SK-N-SH (cell line): ENCODE results near the gene GNAZ. TPM values are rescaled to one million over a fixed set of nuclear protein-coding genes. Genes with fewer than 3 reads are reported as not detected.
"Not testable (repeated sequence)": the region's sequence is repeated elsewhere in the genome, so short reads cannot be mapped to it uniquely, and the experiment has no call there.

ENCODE experiments used
- CTCF ChIA-PET: fragments of 300-600, 350-600 bp; formaldehyde crosslinking; extraction: SDS; loops from one replicate; lab custom pipeline; 2021; lab: Yijun Ruan, JAX
- POLR2A ChIA-PET: fragments of 350-600 bp; sonication (Branson Sonifier 250); formaldehyde crosslinking; extraction: SDS; loops from one replicate; lab custom pipeline; 2020; ENCODE audit warnings: antibody characterized with exemption, inconsistent platforms; lab: Yijun Ruan, JAX
- DNase-seq: peaks from one replicate; pipeline ENCODE4 v3.0.0; 2012
- H2AFZ ChIP-seq: fragments of 200-600 bp; sonication (generic); 2 replicates; pipeline ENCODE4 v1.8.1; 2016; ENCODE audit warnings: antibody characterized with exemption, mild to moderate bottlenecking, low read depth
- H3F3A ChIP-seq: fragments of 200-600 bp; sonication (generic); replicated peaks from 2 replicates; pipeline ENCODE3; 2016; ENCODE audit warnings: antibody characterized with exemption, mild to moderate bottlenecking; ENCODE audit not compliant: insufficient read depth
- H3K27ac ChIP-seq, 2 experiments: fragments of 200-500 bp in 1 of 2; fragments of 200-600 bp in 1 of 2; sonication (Bioruptor generic) in 1 of 2; sonication (generic), shearing (Covaris generic) in 1 of 2; 2 replicates each; pipeline versions ENCODE4 v1.5.1 to v1.6.1; 2014 to 2016; ENCODE audit warnings: low read depth in 2 of 2, inconsistent platforms in 1 of 2, low read length in 1 of 2, mild to moderate bottlenecking in 1 of 2, mixed read lengths in 1 of 2
- H3K27me3 ChIP-seq: fragments of 200-600 bp; sonication (generic), shearing (Covaris generic); 2 replicates; pipeline ENCODE4 v1.6.1; 2016; ENCODE audit warnings: mixed run types; ENCODE audit not compliant: insufficient read depth
- H3K36me3 ChIP-seq, 2 experiments: fragments of 200-500 bp in 1 of 2; fragments of 200-600 bp in 1 of 2; sonication (Bioruptor generic) in 1 of 2; sonication (generic) in 1 of 2; replicated peaks in 1 of 2; 2 replicates each; pipeline versions ENCODE3 to v1.5.1; 2014 to 2016; ENCODE audit warnings: low read length in 1 of 2, mild to moderate bottlenecking in 1 of 2; ENCODE audit not compliant: insufficient read depth in 2 of 2, control insufficient read depth in 1 of 2
- H3K4me1 ChIP-seq, 2 experiments: fragments of 200-500 bp in 1 of 2; fragments of 200-600 bp in 1 of 2; sonication (Bioruptor generic) in 1 of 2; sonication (generic), shearing (Covaris generic) in 1 of 2; 2 replicates each; pipeline versions ENCODE4 v1.5.1 to v1.6.1; 2014 to 2016; ENCODE audit warnings: low read depth in 1 of 2, low read length in 1 of 2, mixed run types in 1 of 2; ENCODE audit not compliant: insufficient read depth in 2 of 2, control insufficient read depth in 1 of 2
- H3K4me2 ChIP-seq: fragments of 200-600 bp; sonication (generic), shearing (Covaris generic); 2 replicates; pipeline ENCODE4 v1.6.1; 2017; ENCODE audit warnings: mixed run types
- H3K4me3 ChIP-seq, 2 experiments: fragments of 200-500 bp in 1 of 2; fragments of 200-600 bp in 1 of 2; sonication (Bioruptor generic) in 1 of 2; sonication (generic), shearing (Covaris generic) in 1 of 2; 2 replicates each; pipeline versions ENCODE4 v1.5.1 to v1.8.1; 2014 to 2016; ENCODE audit warnings: low read depth in 2 of 2, inconsistent platforms in 1 of 2, low read length in 1 of 2, mild to moderate bottlenecking in 1 of 2, mixed read lengths in 1 of 2, moderate library complexity in 1 of 2
- H3K79me2 ChIP-seq: fragments of 200-600 bp; sonication (generic); 2 replicates; pipeline ENCODE4 v1.8.1; 2017; ENCODE audit warnings: mild to moderate bottlenecking; ENCODE audit not compliant: insufficient read depth
- H3K9ac ChIP-seq: fragments of 200-600 bp; sonication (generic); 2 replicates; pipeline ENCODE4 v1.6.1; 2017; ENCODE audit warnings: mixed run types
- H3K9me2 ChIP-seq: fragments of 200-600 bp; sonication (generic); 2 replicates; pipeline ENCODE4 v1.6.1; 2017; ENCODE audit warnings: mixed run types
- H3K9me3 ChIP-seq: fragments of 200-600 bp; sonication (generic); 2 replicates; pipeline ENCODE4 v1.6.1; 2017; ENCODE audit warnings: mixed run types, mild to moderate bottlenecking, moderate library complexity
- H4K20me1 ChIP-seq: fragments of 200-600 bp; sonication (generic); 2 replicates; pipeline ENCODE4 v1.6.1; 2017; ENCODE audit warnings: mild to moderate bottlenecking, mixed run types; ENCODE audit not compliant: insufficient read depth
- GATA2 ChIP-seq: sonication (generic); formaldehyde crosslinking; IDR thresholded peaks from 2 replicates; pipeline ENCODE4 v1.5.0; 2020; ENCODE audit warnings: mild to moderate bottlenecking, missing genetic modification reagents
- NFIC ChIP-seq: IDR thresholded peaks from 2 replicates; pipeline ENCODE4 v1.4.0; 2012; ENCODE audit warnings: borderline replicate concordance
- NRF1 ChIP-seq: IDR thresholded peaks from 2 replicates; pipeline ENCODE4 v1.6.1; 2012; ENCODE audit warnings: low read depth, mild to moderate bottlenecking, low read length
- WGBS: methylation state at CpG from one replicate; pipeline ENCODE4 v1.1.6; 2017; ENCODE audit warnings: low lambda C conversion rate; 5-methylcytosine and 5-hydroxymethylcytosine counted together
- polyA plus RNA-seq, 3 experiments: library from polyadenylated mRNA; depleted of rRNA; stranded (reverse); fragments of >200 nt; gene quantifications; 2 replicates each; pipeline ENCODE4 v1.2.3, GENCODE V29; 2012
- TF ChIP-seq, protein P1 (sequence below): IDR thresholded peaks from 2 replicates; pipeline ENCODE4 v1.4.0; 2012; ENCODE audit warnings: low read depth, borderline replicate concordance
- TF ChIP-seq, protein P2 (sequence below): IDR thresholded peaks from 2 replicates; pipeline ENCODE4 v1.6.1; 2012; ENCODE audit warnings: mild to moderate bottlenecking, low read depth, low read length, moderate library complexity

The GNAZ gene
- polyA plus RNA-seq, 1 of the 3 experiments (the other 2 are of a cell fraction): 6.5 TPM

DNA sequence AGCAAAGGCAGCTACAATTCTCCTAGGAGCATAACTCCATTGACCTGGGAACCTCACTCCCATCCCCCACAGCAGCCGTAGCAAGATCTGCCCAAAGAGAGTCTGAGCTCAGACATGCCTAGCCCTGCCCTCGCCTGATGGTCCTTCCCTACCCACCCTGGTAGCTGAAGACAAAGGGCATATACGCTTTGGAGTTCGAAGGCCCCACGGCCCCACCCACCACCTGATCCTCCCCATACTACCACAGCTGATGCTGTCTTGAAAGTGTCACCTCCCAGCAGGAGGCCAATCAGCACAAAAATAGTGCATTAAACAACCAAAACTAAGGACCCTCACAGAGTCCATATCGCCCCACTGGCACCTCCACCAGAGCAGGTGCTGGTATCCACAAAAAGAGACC is 22.6 kb upstream of the GNAZ start:
- 63% methylated on average over 6 of the region's 6 CpGs for WGBS
- no peak for DNase-seq
- Histone ChIP-seq H3K4me1 (no peaks in the 10 kb centered on the region), H4K20me1 (no peaks in the 10 kb centered on the region), H3F3A (no peaks in the 10 kb centered on the region), H3K27ac (no peak overlapping the region), H2AFZ (no peak overlapping the region), H3K36me3 (no peaks in the 10 kb centered on the region), H3K9me3 (no peaks in the 10 kb centered on the region), H3K79me2 (no peaks in the 10 kb centered on the region), H3K27me3 (no peaks in the 10 kb centered on the region), H3K4me3 (no peak overlapping the region), H3K4me2 (no peak overlapping the region), H3K9me2 (no peaks in the 10 kb centered on the region), H3K9ac (no peak overlapping the region)
- ChIA-PET POLR2A (no interaction called here), CTCF (interaction anchor here (1.3 kb wide), 2 partner anchors 81 to 88 kb away, joined by 3 read pairs; no protein-coding TSS in a partner anchor)
- TF ChIP-seq, protein P1, sequence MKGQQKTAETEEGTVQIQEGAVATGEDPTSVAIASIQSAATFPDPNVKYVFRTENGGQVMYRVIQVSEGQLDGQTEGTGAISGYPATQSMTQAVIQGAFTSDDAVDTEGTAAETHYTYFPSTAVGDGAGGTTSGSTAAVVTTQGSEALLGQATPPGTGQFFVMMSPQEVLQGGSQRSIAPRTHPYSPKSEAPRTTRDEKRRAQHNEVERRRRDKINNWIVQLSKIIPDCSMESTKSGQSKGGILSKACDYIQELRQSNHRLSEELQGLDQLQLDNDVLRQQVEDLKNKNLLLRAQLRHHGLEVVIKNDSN: no peak
- TF ChIP-seq GATA2 (CRISPR knock-in tag) (no peak), NFIC (no peak)

DNA sequence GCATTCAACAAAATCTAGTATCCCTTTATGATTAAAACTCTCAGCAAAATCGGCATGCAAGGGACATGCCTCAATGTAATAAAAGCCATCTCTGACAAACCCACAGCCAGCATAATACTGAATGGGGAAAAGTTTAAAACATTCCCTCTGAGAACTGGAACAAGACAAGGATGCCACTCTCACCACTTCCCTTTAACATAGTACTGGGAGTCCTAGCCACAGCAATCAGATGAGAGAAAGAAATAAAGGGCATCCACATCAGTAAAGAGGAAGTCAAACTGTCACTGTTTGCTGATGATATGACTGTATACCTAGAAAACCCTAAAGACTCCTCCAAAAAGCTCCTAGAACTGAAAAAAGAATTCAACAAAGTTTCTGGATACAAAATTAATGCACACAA is 19.8 kb upstream of the GNAZ start:
- POLR2A ChIA-PET, H3K9ac ChIP-seq, CTCF ChIA-PET: not testable (repeated sequence)

DNA sequence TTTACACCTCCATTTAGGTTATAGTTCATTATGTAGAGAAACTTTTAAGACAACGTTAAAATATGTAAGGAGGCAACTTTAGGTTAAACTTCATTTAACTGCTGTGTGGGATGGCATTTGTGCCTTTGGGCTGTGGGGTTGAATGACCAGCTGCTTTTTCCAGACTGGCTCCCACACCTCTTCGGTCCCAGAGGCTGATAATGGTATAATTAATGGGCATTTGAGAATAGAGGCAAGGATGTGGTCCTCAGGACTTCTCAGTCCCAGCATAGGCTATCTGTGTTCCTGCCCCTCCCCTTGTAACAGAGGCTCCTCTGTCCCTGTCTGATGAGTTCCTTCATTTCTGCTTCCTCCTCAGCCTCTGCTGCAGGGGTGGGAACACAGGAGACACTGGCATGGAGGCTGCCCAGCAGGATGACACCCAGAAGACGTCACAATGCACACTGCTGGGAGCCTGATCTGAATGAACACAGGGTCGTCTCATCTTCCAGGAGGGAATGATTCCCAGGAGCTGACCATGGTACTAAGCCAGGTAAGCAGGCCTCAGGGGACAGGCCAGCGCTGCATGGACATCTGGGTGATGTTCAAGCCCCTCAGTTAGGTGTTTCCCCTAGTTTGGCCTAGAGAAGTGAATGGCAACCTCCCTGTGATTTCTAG is 17.1 kb upstream of the GNAZ start:
- DNase-seq: no peak
- Histone ChIP-seq H3K9me3 (no peaks in the 10 kb centered on the region), H2AFZ (no peak overlapping the region), H3K27ac (no peak overlapping the region), H3K9me2 (no peaks in the 10 kb centered on the region)
- CTCF ChIA-PET: interaction anchor here (0.6 kb wide), 1 partner anchor 122 kb away, joined by 3 read pairs; no protein-coding TSS in a partner anchor
- TF ChIP-seq, protein P2, sequence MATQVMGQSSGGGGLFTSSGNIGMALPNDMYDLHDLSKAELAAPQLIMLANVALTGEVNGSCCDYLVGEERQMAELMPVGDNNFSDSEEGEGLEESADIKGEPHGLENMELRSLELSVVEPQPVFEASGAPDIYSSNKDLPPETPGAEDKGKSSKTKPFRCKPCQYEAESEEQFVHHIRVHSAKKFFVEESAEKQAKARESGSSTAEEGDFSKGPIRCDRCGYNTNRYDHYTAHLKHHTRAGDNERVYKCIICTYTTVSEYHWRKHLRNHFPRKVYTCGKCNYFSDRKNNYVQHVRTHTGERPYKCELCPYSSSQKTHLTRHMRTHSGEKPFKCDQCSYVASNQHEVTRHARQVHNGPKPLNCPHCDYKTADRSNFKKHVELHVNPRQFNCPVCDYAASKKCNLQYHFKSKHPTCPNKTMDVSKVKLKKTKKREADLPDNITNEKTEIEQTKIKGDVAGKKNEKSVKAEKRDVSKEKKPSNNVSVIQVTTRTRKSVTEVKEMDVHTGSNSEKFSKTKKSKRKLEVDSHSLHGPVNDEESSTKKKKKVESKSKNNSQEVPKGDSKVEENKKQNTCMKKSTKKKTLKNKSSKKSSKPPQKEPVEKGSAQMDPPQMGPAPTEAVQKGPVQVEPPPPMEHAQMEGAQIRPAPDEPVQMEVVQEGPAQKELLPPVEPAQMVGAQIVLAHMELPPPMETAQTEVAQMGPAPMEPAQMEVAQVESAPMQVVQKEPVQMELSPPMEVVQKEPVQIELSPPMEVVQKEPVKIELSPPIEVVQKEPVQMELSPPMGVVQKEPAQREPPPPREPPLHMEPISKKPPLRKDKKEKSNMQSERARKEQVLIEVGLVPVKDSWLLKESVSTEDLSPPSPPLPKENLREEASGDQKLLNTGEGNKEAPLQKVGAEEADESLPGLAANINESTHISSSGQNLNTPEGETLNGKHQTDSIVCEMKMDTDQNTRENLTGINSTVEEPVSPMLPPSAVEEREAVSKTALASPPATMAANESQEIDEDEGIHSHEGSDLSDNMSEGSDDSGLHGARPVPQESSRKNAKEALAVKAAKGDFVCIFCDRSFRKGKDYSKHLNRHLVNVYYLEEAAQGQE: peak; percentile 84; the same call in 1 of the 2 replicates
- TF ChIP-seq NRF1: no peak
- TF ChIP-seq, all 33 proteins: peak for 1
- POLR2A ChIA-PET: no interaction called here
- no peak overlapping the region for H3K4me2 ChIP-seq
- H3F3A ChIP-seq: no peaks in the 10 kb centered on the region
- H3K79me2 ChIP-seq: no peaks in the 10 kb centered on the region
- WGBS: 0% methylated on average over 2 of the region's 5 CpGs
- no peaks in the 10 kb centered on the region for H4K20me1 ChIP-seq
- H3K4me1 ChIP-seq: no peaks in the 10 kb centered on the region
- no peaks in the 10 kb centered on the region for H3K36me3 ChIP-seq
- no peak overlapping the region for H3K9ac ChIP-seq
- H3K4me3 ChIP-seq: no peak overlapping the region
- H3K27me3 ChIP-seq: no peaks in the 10 kb centered on the region

More for the DNA sequence above, 19.8 kb upstream of the GNAZ start:
- WGBS: 9% methylated on average over 1 of the region's 1 CpG
- not testable (repeated sequence) for H3K36me3 ChIP-seq, H3K9me3 ChIP-seq, H3K27ac ChIP-seq, H3K79me2 ChIP-seq, H3K9me2 ChIP-seq, H2AFZ ChIP-seq, H3K4me1 ChIP-seq, H3K27me3 ChIP-seq, H4K20me1 ChIP-seq, H3K4me2 ChIP-seq, DNase-seq, H3K4me3 ChIP-seq, H3F3A ChIP-seq
